Ovary (tissue), 9 donors: Measurements from ENCODE around the gene SLC12A8. TPM values are rescaled to one million over a fixed set of nuclear protein-coding genes. Genes with fewer than 3 reads are reported as not detected.

ENCODE experiments used
- DNase-seq, 5 donors: peaks; one replicate each; pipeline ENCODE4 v3.0.0-alpha.2; 2019 to 2020
- H3K27ac ChIP-seq, 2 donors: fragments of 200-600 bp; one replicate each; pipeline versions ENCODE4 v1.5.1 to v1.8.0; 2019 to 2022
- H3K27me3 ChIP-seq: fragments of 200-600 bp; one replicate; pipeline ENCODE4 v1.8.0; 2022
- H3K36me3 ChIP-seq: fragments of 200-600 bp; sonication (generic); one replicate; pipeline ENCODE4 v1.5.1; 2019
- H3K4me1 ChIP-seq: one replicate; pipeline ENCODE4 v1.8.1; 2013; ENCODE audit warnings: mild to moderate bottlenecking, moderate library complexity; ENCODE audit not compliant: insufficient read depth
- H3K4me3 ChIP-seq: fragments of 200-600 bp; sonication (generic); one replicate; pipeline ENCODE4 v1.5.1; 2017
- H3K9me3 ChIP-seq, 2 donors: fragments of 200-600 bp in 1 of 2; sonication (generic) in 1 of 2; one replicate each; pipeline versions ENCODE4 v1.5.1 to v1.8.1; 2013 to 2019; ENCODE audit warnings: mild to moderate bottlenecking in 1 of 2, moderate library complexity in 1 of 2
- EP300 ChIP-seq: sonication (generic); formaldehyde crosslinking; IDR thresholded peaks from one replicate; pipeline ENCODE4 v1.6.1; 2017; ENCODE audit warnings: antibody characterized with exemption
- POLR2A ChIP-seq: fragments of 450-650 bp; IDR thresholded peaks from one replicate; pipeline ENCODE4 v1.6.1; 2017; ENCODE audit warnings: antibody characterized with exemption, mild to moderate bottlenecking, moderate library complexity
- WGBS, 3 donors: extraction: QIAGEN DNeasy Blood & Tissue Kit in 1 of 3; methylation state at CpG; one replicate each; pipeline versions ENCODE4 v1.1.5 to v1.1.7; 2013 to 2017; 5-methylcytosine and 5-hydroxymethylcytosine counted together
- intact Hi-C, 4 donors: fragments of 100-400 bp; cut with DNase I; formaldehyde crosslinking; loops; one replicate each; pipeline versions ENCODE4 v1.11.0 to v1.15.1; 2022 to 2023
- polyA plus RNA-seq, 2 donors: library from polyadenylated mRNA; stranded (reverse); fragments of 200-250 nt in 1 of 2; fragments of 350-450 nt in 1 of 2; fragmentation: Illumina TruSeq in 1 of 2; extraction: RNeasy Lipid Tissue Mini Kit (QIAGEN cat#74804) in 1 of 2; gene quantifications; one replicate each; pipeline ENCODE4 v1.2.3, GENCODE V29; 2013 to 2014
- total RNA-seq, 7 donors: library from RNA; depleted of rRNA in 2 of 7; stranded (reverse); fragments of >200 nt in 2 of 7; fragmentation: NEBNext Ultra II Directional in 3 of 7; extraction: Animal tissue kit (Norgen Biotek cat#: 25700) in 3 of 7; gene quantifications; one replicate each; pipeline versions ENCODE4 v1.1.0 to v1.2.4, GENCODE V29; 2016 to 2023
- TF ChIP-seq, protein P1 (sequence below), 3 donors: fragments of 450-650 bp in 2 of 3; fragments of 200-600 bp in 1 of 3; IDR thresholded peaks; one replicate each; pipeline versions ENCODE4 v1.5.1 to v1.8.0; 2016 to 2022; ENCODE audit warnings: antibody characterized with exemption in 3 of 3, mild to moderate bottlenecking in 1 of 3
- donor health status: DM: no; HTN: no; CAD: no; lungs with moderate emphysema.
- donor health status: DM: no; HTN: no; CAD: no.
- donor health status: Bipolar disorder and iron deficiency.
- donor health status: DM: yes; HTN: yes; CAD: no.
- donor health status: DM: no; HTN: no; CAD: no.
- donor health status: DM: yes; HTN: yes; CAD: no.

The SLC12A8 gene
- total and polyA plus RNA-seq, 9 donors, result 0.28 to 11.5 (median 1.5) TPM

DNA sequence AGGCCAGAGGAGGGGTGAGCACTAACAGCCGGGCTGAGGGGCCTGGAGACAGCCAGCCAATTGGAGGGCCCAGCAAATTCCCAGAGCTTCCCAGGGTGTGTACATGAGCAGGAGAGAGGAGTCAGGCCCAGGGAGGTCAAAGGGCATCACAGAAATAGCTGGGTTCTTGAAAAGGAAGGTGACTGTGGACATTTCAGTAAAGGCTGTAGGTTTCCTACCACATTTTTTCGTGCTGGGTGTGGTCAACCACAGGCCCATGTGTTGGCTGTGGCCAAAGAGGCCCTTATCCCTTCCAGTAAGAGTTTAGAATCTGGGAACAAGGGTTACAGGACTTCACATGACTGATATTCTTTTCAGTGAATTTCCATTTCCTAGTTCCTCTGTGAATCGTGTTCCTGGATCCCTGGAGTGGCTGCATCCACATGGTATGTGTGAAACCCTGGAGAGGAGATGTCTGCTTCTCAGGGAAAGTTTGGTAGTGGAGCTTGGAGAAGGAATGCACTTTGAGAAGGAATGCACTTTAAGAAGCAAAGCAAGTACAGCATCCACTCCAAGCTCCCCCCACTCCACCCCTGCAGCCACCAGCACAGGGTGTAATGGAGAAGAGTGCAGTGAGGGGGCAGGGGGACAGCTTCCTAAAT, 83.6 kb downstream of the SLC12A8 start:
- H3K4me1 ChIP-seq, result no peaks in the 10 kb centered on the region
- no peaks in the 10 kb centered on the region for H3K36me3 ChIP-seq
- TF ChIP-seq EP300, result no peak
- no peak for TF ChIP-seq POLR2A
- H3K27ac ChIP-seq, result no peak overlapping the region
- no peak overlapping the region for H3K4me3 ChIP-seq
- WGBS, 3 donors, result 63 to 75% (median 71%) methylated on average over 3 of the region's 3 CpGs
- no peaks in the 10 kb centered on the region for H3K9me3 ChIP-seq
- no peaks in the 10 kb centered on the region for H3K27me3 ChIP-seq
- intact Hi-C loops, result loop anchor here in 1 of 4 donors (5.0 kb wide), 1 partner anchor 1802 kb away; no protein-coding TSS in a partner anchor
- DNase-seq, result no peak

DNA sequence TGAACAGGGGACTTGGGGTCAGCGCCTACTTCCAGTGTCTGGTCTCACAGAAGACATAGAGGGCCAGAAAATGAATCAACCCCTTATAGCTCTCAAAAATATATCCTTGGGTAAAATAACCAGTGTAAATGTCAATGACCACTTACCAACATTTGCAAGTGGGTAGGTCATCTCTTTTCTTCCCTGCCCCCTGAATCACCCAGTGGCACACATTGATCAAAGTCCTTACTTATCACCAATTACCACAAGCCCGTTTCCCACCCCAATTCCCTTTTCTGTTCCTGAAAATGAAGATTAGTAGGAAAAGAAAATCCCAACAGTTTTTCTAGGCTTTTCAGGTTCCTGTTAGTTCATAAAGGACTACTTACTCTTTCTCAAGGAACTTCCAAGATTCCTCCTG, 86.2 kb downstream of the SLC12A8 start:
- WGBS, 3 donors, result 82 to 92% (median 89%) methylated on average over 2 of the region's 2 CpGs
- Histone ChIP-seq H3K27me3 (no peaks in the 10 kb centered on the region), H3K27ac (no peak overlapping the region), H3K9me3 (no peaks in the 10 kb centered on the region), H3K4me1 (no peaks in the 10 kb centered on the region), H3K36me3 (no peaks in the 10 kb centered on the region), H3K4me3 (no peak overlapping the region)
- TF ChIP-seq, protein P1, sequence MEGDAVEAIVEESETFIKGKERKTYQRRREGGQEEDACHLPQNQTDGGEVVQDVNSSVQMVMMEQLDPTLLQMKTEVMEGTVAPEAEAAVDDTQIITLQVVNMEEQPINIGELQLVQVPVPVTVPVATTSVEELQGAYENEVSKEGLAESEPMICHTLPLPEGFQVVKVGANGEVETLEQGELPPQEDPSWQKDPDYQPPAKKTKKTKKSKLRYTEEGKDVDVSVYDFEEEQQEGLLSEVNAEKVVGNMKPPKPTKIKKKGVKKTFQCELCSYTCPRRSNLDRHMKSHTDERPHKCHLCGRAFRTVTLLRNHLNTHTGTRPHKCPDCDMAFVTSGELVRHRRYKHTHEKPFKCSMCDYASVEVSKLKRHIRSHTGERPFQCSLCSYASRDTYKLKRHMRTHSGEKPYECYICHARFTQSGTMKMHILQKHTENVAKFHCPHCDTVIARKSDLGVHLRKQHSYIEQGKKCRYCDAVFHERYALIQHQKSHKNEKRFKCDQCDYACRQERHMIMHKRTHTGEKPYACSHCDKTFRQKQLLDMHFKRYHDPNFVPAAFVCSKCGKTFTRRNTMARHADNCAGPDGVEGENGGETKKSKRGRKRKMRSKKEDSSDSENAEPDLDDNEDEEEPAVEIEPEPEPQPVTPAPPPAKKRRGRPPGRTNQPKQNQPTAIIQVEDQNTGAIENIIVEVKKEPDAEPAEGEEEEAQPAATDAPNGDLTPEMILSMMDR (IDR thresholded peaks at IDR 0.05), result no peak
- TF ChIP-seq POLR2A, result no peak
- no peak for TF ChIP-seq EP300
- intact Hi-C loops, result loop anchor here in 1 of 4 donors (5.0 kb wide), 1 partner anchor 1799 kb away; no protein-coding TSS in a partner anchor
- DNase-seq, result no peak

DNA sequence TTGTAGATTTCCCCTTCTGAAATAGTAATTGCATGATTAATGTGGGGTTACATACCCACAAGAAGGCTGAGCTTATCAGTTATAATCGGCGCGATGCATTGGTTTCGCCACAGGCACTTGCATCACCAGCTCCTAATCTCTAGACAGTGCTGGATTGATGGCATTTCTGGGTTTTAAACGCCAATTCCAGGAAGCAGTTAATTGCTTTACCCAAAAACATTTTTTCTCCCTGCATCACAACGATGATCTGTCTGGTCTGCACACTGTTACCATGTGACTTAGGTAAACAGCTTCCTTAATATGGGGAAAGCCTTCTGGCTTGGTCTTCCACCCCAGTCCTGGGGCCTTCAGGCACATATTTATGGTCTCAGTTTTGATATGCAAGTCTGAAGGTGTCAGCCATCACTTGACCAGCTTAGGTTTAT, 86.7 kb downstream of the SLC12A8 start:
- H3K4me1 ChIP-seq, result no peaks in the 10 kb centered on the region
- H3K27ac ChIP-seq, result no peak overlapping the region
- no peaks in the 10 kb centered on the region for H3K9me3 ChIP-seq
- TF ChIP-seq, protein P1 (IDR thresholded peaks at IDR 0.05), result no peak
- TF ChIP-seq EP300 (no peak), POLR2A (no peak)
- intact Hi-C loops, result loop anchor here in 1 of 4 donors (5.0 kb wide), 1 partner anchor 1799 kb away; no protein-coding TSS in a partner anchor
- H3K27me3 ChIP-seq, result no peaks in the 10 kb centered on the region
- no peak for DNase-seq
- WGBS, 3 donors, result 40 to 65% (median 62%) methylated on average over 6 of the region's 6 CpGs
- H3K36me3 ChIP-seq, result no peaks in the 10 kb centered on the region
- no peak overlapping the region for H3K4me3 ChIP-seq

DNA sequence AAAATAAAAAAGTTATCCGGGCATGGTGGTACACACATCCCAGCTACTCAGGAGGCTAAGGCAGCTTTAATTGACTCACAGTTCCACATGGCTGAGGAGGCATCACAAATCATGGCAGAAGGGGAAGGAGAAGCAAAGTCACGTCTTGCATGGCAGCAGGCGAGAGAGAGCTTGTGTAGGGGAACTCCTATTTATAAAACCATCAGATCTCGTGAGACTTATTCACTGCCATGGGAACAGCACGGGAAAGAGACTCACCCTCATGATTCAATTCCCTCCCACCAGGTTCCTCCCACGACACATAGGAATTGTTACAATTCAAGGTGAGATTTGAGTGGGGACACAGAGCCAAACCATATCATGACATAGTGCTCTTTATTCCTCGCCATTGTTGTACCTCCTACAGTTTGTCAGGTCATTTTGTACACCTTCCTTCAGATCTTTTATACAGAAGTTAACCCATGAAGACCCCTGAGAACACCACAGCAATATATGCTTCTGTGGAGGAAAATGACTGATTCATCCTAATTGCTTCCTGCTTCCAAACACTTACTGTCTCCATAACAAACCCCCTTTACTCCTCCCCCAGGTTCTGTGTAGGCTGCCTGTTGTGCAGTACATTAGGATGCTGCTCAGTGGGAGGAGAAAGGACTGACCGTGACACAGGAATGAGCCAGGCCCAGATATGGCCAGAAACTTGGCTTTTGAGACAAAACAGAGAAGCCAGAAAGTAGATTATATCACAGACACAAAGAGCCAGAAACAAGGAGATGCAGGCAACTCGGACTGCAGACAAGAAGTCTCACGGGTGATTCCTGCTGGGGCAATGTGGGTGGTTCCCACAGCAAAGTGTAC, 88.9 kb downstream of the SLC12A8 start:
- WGBS, 3 donors, result 46 to 59% (median 56%) methylated on average over 10 of the region's 10 CpGs
- Histone ChIP-seq H3K4me3 (no peak overlapping the region), H3K4me1 (peaks cover 10% of the 10 kb centered on the region), H3K27me3 (no peaks in the 10 kb centered on the region), H3K36me3 (no peaks in the 10 kb centered on the region), H3K27ac (no peak overlapping the region), H3K9me3 (no peaks in the 10 kb centered on the region)
- DNase-seq, result no peak
- TF ChIP-seq, protein P1 (IDR thresholded peaks at IDR 0.05), result no peak
- TF ChIP-seq EP300 (no peak), POLR2A (no peak)
- intact Hi-C loops, result no loop called here
